Right lobe of liver (tissue), 6 donors: Measurements from ENCODE around the gene CHN1. TPM values are rescaled to one million over a fixed set of nuclear protein-coding genes. Genes with fewer than 3 reads are reported as not detected.
A peak's percentile ranks its signal among the peaks of the same experiment; 100 is the strongest.

Source experiments
- ATAC-seq, 4 donors: fragments of 200-7000 bp; cut with Tn5 transposase; one replicate each; pipeline ENCODE4 v1.9.1; 2020; ENCODE audit warnings: mild to moderate bottlenecking in 4 of 4, moderate library complexity in 4 of 4
- DNase-seq, 3 donors: peaks; one replicate each; pipeline ENCODE4 v3.0.0-alpha.2; 2020
- H3K27ac ChIP-seq, 3 donors: fragments of 200-600 bp; one replicate each; pipeline ENCODE4 v1.8.0; 2022
- H3K27me3 ChIP-seq, 2 donors: fragments of 200-600 bp; one replicate each; pipeline ENCODE4 v1.8.0; 2022
- H3K36me3 ChIP-seq, 4 donors: fragments of 200-600 bp; sonication (generic) in 1 of 4; one replicate each; pipeline versions ENCODE4 v1.5.1 to v1.8.0; 2017 to 2022; ENCODE audit warnings: control low read depth in 1 of 4
- H3K4me1 ChIP-seq, 4 donors: fragments of 200-600 bp; sonication (generic) in 1 of 4; one replicate each; pipeline versions ENCODE4 v1.5.1 to v1.8.0; 2017 to 2022; ENCODE audit warnings: control low read depth in 1 of 4
- H3K4me3 ChIP-seq, 3 donors: fragments of 200-600 bp; one replicate each; pipeline ENCODE4 v1.8.0; 2022
- H3K9me3 ChIP-seq, 4 donors: fragments of 200-600 bp; sonication (generic) in 1 of 4; one replicate each; pipeline versions ENCODE4 v1.5.1 to v1.8.0; 2017 to 2022; ENCODE audit warnings: control low read depth in 1 of 4
- POLR2A ChIP-seq: fragments of 450-650 bp; IDR thresholded peaks from one replicate; pipeline ENCODE4 v1.6.1; 2017; ENCODE audit warnings: antibody characterized with exemption, mild to moderate bottlenecking
- WGBS: methylation state at CpG from one replicate; pipeline ENCODE4 v1.1.6; 2018; ENCODE audit warnings: low coverage, low lambda C conversion rate; ENCODE audit not compliant: insufficient coverage; ENCODE audit errors: missing lambda C conversion rate; 5-methylcytosine and 5-hydroxymethylcytosine counted together
- intact Hi-C, 2 donors: fragments of 100-400 bp; cut with DNase I; formaldehyde crosslinking; loops; one replicate each; pipeline versions ENCODE4 v1.11.2 to v1.14.1; 2022
- total RNA-seq, 6 experiments: library from RNA; depleted of rRNA in 2 of 6; stranded (reverse); fragments of >200 nt in 2 of 6; fragmentation: NEBNext Ultra II Directional in 3 of 6; extraction: Animal tissue kit (Norgen Biotek cat#: 25700) in 3 of 6; gene quantifications; one replicate each; pipeline versions ENCODE4 v1.1.0 to v1.2.4, GENCODE V29; 2016 to 2023
- TF ChIP-seq, protein P1 (sequence below), 4 donors: fragments of 200-600 bp in 3 of 4; fragments of 450-650 bp in 1 of 4; IDR thresholded peaks; one replicate each; pipeline versions ENCODE4 v1.5.1 to v1.8.0; 2016 to 2022; ENCODE audit warnings: antibody characterized with exemption in 4 of 4, mild to moderate bottlenecking in 2 of 4
- donor health status: DM: no; HTN: yes; CAD: no.
- donor health status: DM: no; HTN: no; CAD: no.
- donor health status: DM: no; HTN: no; CAD: no.
- donor health status: DM: no; HTN: yes; CAD: no.
- donor health status: DM: no; HTN: yes; CAD: no.

The CHN1 gene
- total RNA-seq, 6 experiments from 2014 or later, result 1.0 to 2.8 (median 1.4) TPM

DNA sequence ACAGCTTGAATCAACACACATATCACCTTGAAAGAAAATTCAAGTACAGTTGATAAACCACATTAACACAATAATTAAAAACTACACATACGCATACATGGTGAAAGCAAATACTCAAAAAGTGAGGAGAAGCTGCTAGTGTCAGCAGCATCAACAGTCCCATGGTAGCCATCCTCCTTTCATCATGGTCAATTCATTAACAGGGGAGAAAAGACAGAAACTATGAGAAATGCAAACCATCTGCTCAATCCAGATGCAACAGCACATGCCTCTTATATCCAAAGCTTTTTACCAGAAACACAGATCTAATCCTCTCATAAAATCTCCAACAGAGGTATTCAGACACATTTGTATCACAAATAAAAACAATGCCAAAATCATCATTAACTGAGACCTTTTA, 159.0 kb downstream of the CHN1 start:
- DNase-seq, result no peak

DNA sequence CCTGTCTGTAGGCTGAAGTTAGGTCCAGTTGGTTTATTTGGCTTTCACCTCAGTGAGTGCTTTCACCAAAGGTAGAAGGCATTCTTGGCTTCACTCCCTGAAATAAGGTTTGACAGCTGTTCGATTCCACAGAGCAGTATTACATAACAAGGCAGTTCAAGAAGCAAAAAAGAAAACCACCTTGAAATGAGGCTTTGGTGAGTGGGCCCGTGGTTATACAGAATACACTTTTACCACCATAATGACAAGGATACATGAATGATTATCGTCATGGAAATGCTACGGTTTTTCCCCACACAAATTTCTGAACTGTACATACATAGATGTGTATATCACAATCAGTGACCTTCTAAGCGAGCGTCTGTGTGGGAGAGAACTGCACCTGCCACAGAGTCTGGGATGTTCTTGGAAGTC, 160.9 kb downstream of the CHN1 start:
- intact Hi-C loops, result no loop called here
- peak in 3 of 4 donors; percentile 25 to 80 (median 49) for ATAC-seq
- Histone ChIP-seq H3K9me3 (no peaks in the 10 kb centered on the region), H3K27ac (no peak overlapping the region), H3K4me1 (no peaks in the 10 kb centered on the region), H3K4me3 (no peak overlapping the region), H3K36me3 (no peaks in the 10 kb centered on the region), H3K27me3 (no peaks in the 10 kb centered on the region)
- 77% methylated on average over 6 of the region's 6 CpGs for WGBS
- no peak for TF ChIP-seq POLR2A
- TF ChIP-seq, protein P1, sequence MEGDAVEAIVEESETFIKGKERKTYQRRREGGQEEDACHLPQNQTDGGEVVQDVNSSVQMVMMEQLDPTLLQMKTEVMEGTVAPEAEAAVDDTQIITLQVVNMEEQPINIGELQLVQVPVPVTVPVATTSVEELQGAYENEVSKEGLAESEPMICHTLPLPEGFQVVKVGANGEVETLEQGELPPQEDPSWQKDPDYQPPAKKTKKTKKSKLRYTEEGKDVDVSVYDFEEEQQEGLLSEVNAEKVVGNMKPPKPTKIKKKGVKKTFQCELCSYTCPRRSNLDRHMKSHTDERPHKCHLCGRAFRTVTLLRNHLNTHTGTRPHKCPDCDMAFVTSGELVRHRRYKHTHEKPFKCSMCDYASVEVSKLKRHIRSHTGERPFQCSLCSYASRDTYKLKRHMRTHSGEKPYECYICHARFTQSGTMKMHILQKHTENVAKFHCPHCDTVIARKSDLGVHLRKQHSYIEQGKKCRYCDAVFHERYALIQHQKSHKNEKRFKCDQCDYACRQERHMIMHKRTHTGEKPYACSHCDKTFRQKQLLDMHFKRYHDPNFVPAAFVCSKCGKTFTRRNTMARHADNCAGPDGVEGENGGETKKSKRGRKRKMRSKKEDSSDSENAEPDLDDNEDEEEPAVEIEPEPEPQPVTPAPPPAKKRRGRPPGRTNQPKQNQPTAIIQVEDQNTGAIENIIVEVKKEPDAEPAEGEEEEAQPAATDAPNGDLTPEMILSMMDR (IDR thresholded peaks at IDR 0.05), result no peak
- DNase-seq, result no peak

More for the DNA sequence above, 159.0 kb downstream of the CHN1 start:
- Histone ChIP-seq H3K4me3 (no peak overlapping the region), H3K9me3 (no peaks in the 10 kb centered on the region), H3K27ac (no peak overlapping the region), H3K36me3 (no peaks in the 10 kb centered on the region), H3K4me1 (no peaks in the 10 kb centered on the region), H3K27me3 (no peaks in the 10 kb centered on the region)
- TF ChIP-seq, protein P1 (IDR thresholded peaks at IDR 0.05), result no peak
- no peak for TF ChIP-seq POLR2A
- intact Hi-C loops, result no loop called here
- no peak for ATAC-seq
- 93% methylated on average over 1 of the region's 1 CpG for WGBS

DNA sequence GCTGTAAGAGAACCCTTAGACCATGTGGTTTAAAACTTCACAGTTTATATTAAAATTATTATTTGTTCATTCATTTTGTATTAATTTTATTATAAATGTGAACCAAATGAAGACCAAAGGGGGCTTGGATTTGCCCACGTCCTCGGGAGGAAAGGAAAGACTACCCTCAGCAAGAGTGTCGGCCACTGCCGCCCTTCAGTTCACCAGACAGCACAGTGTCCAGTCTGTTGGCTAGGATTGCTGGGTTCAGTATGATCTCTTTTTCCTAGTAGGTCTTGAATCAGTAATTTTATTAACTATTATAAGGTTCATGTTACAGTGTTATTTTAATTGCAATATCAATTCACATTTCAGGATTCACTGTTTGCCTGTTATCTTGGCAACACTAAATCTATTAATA, 162.7 kb downstream of the CHN1 start:
- ATAC-seq, result no peak
- WGBS, result 85% methylated on average over 4 of the region's 4 CpGs
- Histone ChIP-seq H3K4me1 (no peaks in the 10 kb centered on the region), H3K36me3 (no peaks in the 10 kb centered on the region), H3K9me3 (no peaks in the 10 kb centered on the region), H3K27me3 (no peaks in the 10 kb centered on the region), H3K4me3 (no peak overlapping the region), H3K27ac (no peak overlapping the region)
- TF ChIP-seq, protein P1 (IDR thresholded peaks at IDR 0.05), result no peak
- no peak for TF ChIP-seq POLR2A
- intact Hi-C loops, result no loop called here
- no peak for DNase-seq

DNA sequence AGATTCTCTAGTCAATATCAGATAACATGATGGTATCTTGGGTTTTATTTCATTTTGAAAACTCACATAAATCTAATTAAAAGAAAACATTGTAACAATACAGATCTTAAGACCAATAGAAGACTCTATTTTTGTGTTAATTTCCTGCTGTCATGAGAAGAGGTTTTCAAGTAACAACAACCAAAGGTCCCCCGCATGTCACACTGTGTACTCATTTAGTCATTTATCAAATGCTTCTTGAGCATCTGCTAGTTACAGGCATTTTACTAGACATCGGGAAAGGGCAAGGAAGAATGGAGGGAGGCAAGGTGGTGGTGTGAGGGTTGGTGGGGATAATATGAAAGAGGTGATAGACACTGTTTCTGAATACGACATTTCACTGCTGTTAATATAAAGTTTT, 163.2 kb downstream of the CHN1 start:
- no peaks in the 10 kb centered on the region for H3K27me3 ChIP-seq
- no peak overlapping the region for H3K4me3 ChIP-seq
- TF ChIP-seq, protein P1 (IDR thresholded peaks at IDR 0.05), result no peak
- WGBS, result 92% methylated on average over 3 of the region's 3 CpGs
- no peak overlapping the region for H3K27ac ChIP-seq
- no peaks in the 10 kb centered on the region for H3K9me3 ChIP-seq
- DNase-seq (no peak), ATAC-seq (no peak)
- H3K4me1 ChIP-seq, result no peaks in the 10 kb centered on the region
- intact Hi-C loops, result no loop called here
- no peaks in the 10 kb centered on the region for H3K36me3 ChIP-seq

DNA sequence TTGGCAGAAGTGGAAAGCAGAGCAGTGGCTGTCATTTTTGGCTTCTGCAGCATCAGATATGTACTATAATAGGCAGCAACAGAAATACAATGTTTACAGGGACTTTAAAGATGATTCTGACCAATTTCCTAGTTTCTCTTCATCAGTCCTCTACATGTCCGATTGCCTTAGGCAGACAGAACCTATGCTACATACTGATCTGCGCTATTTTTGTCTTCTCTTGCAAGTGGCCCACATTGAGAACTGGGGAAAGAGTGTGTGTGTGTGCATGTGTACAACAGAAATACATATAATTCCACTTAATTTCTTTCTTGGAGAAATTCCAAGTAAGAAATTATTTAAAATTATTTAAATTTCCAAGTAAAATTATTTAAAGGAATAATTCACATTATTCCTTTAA, 163.8 kb downstream of the CHN1 start:
- no peak overlapping the region for H3K27ac ChIP-seq
- H3K27me3 ChIP-seq, result no peaks in the 10 kb centered on the region
- DNase-seq, result no peak
- no peak for ATAC-seq
- intact Hi-C loops, result no loop called here
- H3K4me3 ChIP-seq, result no peak overlapping the region
- no peaks in the 10 kb centered on the region for H3K9me3 ChIP-seq
- WGBS, result 90% methylated on average over 2 of the region's 2 CpGs
- TF ChIP-seq, protein P1 (IDR thresholded peaks at IDR 0.05), result no peak
- TF ChIP-seq POLR2A, result no peak
- H3K4me1 ChIP-seq, result no peaks in the 10 kb centered on the region
- H3K36me3 ChIP-seq, result no peaks in the 10 kb centered on the region
